C4-2B (cell line): ENCODE measurements around the gene AGMAT.

Experiments used
- CTCF ChIP-seq: fragments of 450-650 bp; conservative IDR thresholded peaks from 2 replicates; pipeline ENCODE4 v1.5.1; 2017; ENCODE audit warnings: mild to moderate bottlenecking
- ZFX ChIP-seq: fragments of 450-650 bp; IDR thresholded peaks from 2 replicates; pipeline ENCODE4 v1.6.1; 2017

GRCh38 chr1:15557594-15557993 is 27.3 kb downstream of the AGMAT start:
- TF ChIP-seq CTCF (no peak), ZFX (no peak)
